Suppressor macrophage treated with lipopolysaccharide for 4 hours (primary cell): ENCODE data around the gene CASZ1.

ENCODE experiments used
- DNase-seq: peaks from one replicate; pipeline ENCODE4 v3.0.0-alpha.2; 2020

Gene CASZ1

GRCh38 chr1:10791105-10791951 is 5.1 kb downstream of the CASZ1 start:
- DNase-seq = no peak

DNA sequence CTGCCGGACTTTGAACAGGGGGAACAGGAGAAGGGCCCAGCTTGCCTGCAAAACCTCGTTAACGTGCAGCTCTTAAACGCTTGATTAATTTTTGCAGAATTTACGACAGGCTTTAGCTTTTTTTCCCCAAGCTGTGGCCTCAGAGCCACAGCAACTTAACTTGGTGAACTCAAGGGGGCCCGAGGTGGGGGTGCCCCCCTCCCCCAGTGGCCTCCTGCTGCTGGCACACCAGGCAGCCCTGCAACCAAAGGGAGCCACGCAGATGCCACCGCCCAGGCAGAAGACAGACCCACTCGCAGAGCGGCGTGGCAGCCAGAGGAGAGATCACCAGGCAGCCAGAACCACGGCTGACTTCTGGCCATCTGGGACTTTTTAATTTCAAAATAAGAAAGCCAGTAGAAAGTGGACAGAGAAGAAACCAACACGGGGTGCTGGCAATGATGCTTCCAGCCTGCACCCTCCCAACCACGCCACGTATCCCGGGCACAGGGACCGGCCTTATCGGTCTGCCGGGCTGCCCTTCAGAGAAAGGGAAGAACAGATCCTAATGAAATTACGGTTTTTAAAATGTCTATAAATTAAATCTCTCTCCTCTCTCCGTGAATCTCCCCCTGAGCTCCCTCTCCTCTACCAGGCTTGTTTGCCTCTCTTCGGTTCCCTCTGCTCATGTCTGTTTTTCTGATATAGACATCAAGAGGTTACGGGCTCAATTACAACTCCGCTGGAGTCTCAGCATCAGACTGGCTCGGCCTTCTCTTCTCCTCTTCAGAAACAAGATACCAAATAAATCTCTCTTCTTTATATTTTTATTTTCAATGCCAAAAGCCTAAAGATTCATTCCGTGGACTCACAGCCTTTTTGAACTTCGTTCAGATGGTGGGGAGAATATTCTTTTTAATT is 6.4 kb downstream of the CASZ1 start:
- DNase-seq = no peak

- DNase-seq = no peak
Measured at GRCh38 chr1:10789047-10789791, 7.2 kb downstream of the CASZ1 start.

- DNase-seq = no peak
Measured at GRCh38 chr1:10788592-10789006, 7.8 kb downstream of the CASZ1 start.

GRCh38 chr1:10787286-10787685 is 9.2 kb downstream of the CASZ1 start:
- DNase-seq = no peak

- DNase-seq = no peak
Measured at GRCh38 chr1:10785728-10786638, 10.5 kb downstream of the CASZ1 start.

- no peak for DNase-seq
Measured at GRCh38 chr1:10784998-10785727, 11.3 kb downstream of the CASZ1 start.

DNA sequence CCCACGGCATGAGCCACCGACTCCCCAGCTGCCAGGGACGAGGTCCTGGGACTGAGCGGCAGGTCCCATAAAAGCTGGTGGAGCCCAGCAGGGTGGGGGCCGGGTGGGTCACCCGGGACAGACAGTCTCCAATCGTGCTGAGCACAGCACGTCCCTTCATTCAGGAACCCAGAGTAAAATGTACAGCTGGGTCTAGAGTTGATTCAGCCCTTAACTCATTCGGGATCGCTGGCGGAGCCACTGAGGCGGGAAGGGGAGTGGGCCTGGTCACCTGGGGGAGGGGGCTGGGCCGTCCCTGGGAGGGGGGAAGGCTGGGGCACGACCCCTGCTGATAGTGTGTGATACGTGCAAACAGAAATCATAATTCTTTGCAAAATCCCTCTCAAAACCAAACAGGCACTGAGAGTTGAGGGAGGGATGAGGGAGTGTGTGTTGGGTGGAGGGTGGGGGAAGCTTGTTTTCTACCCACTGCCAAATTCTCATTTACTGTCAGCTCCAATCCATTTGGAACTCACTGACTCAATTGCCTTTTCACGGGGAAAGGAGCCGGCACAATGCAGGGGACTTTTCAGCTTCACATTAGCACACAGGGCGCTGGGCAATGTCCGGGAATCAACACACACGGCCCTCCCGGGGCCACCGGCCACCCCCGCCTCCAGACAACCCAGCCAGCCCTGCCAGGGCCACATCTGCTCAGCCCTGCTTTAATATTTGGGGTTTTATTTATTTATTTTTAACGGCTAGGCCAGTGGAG is 13.8 kb downstream of the CASZ1 start:
- DNase-seq = no peak

GRCh38 chr1:10781137-10781536 is 15.3 kb downstream of the CASZ1 start:
- no peak for DNase-seq

- DNase-seq = no peak
Measured at GRCh38 chr1:10779841-10780240, 16.6 kb downstream of the CASZ1 start.

DNA sequence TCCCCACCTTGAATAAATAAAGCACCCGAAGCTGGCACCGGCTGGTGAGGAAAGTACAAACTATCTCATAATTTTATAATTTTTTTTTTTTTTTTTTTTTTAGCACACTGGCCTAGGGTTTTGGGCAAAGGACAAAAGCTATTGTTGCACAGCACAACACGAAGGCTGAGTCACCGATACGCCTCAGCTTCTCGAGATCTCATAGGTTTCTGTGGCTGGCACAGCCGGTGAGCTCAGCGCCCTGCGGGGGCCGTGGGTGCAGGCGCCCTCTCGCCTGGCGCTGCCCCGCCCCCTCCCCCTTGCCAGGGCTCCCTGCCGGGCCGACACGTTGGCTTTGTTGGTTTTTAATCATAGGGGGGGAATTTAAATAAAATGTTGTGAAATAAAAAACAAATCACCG is 17.2 kb downstream of the CASZ1 start:
- no peak for DNase-seq

DNA sequence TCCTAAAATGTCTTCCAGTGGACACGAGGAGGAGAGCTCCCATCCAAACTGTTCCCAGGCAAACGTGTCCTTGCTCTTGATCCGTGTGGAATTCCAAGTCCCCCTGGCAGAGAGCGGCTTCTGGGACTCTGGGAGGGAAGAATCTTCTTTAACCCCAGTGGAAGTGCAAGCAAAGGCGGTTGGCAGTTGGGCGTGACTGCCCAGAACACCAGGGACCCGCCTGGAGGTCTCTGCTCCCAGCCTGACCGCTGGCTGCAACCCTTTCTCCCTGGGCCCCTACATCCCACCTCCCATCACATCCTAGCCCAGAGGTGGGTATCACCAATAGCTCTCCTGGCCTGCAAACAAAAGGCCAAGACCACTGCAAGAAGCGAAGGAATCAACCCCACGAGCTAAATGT is 17.8 kb downstream of the CASZ1 start:
- DNase-seq = no peak

DNA sequence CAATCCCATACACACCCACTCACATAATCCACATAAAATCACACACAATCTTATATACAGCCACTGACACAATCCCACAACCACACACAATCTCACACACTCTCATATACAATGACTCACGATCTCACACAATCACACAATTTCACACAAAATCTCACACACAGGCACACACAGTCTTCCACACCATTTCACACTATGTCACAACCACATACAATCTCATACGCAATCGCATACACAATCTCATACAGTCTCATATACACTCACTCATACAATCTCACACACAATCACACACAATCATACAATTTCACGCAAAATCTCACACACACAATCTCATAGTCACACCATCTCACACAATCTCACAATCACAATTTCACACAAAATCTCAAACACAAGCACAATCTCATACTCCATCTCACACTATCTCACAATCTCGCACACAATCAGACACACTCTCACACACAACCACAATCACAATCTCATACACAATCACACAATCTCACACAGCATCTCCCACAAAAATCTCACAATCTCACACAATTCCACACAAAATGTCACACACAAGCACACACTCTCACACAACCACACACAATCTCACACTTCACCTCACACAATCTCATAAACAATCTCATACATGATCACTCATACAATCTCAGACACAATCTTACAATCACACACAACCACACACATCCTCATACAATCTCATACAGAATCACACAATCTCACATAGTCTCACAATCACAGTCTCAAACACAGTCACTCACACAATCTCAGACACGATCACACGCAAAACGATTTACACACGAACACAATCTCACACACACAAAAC is 18.5 kb downstream of the CASZ1 start:
- no peak for DNase-seq

- DNase-seq = no peak
Measured at GRCh38 chr1:10776190-10776905, 20.1 kb downstream of the CASZ1 start.

GRCh38 chr1:10775763-10776162 is 20.7 kb downstream of the CASZ1 start:
- no peak for DNase-seq

DNA sequence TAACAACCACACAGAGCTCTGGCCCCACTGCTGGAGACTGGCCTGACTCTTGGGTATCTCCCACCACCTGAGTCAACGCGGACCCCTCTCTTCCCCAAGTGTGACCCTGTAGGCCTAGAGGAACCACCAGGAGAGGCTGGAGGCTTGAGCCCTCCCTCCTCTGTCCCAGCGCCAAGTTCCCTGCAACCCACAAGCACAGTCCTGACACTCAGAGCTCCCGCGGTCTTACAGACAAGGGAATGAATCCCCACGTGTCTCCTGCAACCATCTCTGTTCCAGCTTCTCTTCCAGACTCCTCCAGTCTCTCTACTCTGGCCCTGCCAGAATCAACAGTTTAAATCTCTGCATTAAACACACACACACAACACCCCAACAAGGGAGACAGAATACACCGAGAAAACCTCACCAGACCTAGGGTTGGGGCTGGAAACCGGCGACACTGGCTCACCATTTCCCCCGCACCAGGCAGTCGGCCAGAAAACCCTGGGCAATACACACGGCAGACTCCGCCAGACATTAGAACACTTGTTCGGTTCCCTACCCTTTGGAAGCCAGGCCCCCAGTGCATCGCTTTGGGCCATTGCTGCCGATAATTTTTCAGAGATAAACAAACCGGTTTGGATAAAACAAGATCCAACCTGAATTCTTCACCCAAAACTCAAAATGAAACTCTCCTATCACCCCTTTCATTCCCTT is 21.7 kb downstream of the CASZ1 start:
- DNase-seq = no peak

GRCh38 chr1:10773851-10774614 is 22.4 kb downstream of the CASZ1 start:
- no peak for DNase-seq

GRCh38 chr1:10773376-10773775 is 23.1 kb downstream of the CASZ1 start:
- DNase-seq = no peak
